ENCODE data around the gene SMPD3.

- TF ChIP-seq, protein P1, sequence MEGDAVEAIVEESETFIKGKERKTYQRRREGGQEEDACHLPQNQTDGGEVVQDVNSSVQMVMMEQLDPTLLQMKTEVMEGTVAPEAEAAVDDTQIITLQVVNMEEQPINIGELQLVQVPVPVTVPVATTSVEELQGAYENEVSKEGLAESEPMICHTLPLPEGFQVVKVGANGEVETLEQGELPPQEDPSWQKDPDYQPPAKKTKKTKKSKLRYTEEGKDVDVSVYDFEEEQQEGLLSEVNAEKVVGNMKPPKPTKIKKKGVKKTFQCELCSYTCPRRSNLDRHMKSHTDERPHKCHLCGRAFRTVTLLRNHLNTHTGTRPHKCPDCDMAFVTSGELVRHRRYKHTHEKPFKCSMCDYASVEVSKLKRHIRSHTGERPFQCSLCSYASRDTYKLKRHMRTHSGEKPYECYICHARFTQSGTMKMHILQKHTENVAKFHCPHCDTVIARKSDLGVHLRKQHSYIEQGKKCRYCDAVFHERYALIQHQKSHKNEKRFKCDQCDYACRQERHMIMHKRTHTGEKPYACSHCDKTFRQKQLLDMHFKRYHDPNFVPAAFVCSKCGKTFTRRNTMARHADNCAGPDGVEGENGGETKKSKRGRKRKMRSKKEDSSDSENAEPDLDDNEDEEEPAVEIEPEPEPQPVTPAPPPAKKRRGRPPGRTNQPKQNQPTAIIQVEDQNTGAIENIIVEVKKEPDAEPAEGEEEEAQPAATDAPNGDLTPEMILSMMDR (conservative IDR thresholded peaks at IDR 0.05; ENCODE audit: low read depth, low read length) = no peak
- TF ChIP-seq EZH2 (IDR thresholded peaks at IDR 0.05; ENCODE audit: borderline replicate concordance, low read depth, low read length, poor library complexity, severe bottlenecking) = no peak
Measured at GRCh38 chr16:68370581-68371275, 77.6 kb downstream of the SMPD3 start.
